H9 (cell line): ENCODE results near the gene TCF4. TPM values are rescaled to one million over a fixed set of nuclear protein-coding genes. Genes with fewer than 3 reads are reported as not detected.

Experiments
- DNase-seq: peaks from one replicate; pipeline ENCODE4 v3.0.0-alpha.2; 2017
- H2AFZ ChIP-seq: one replicate; pipeline ENCODE4 v1.6.1; 2013; ENCODE audit warnings: mild to moderate bottlenecking, low read length, control low read depth, moderate library complexity
- H2AK5ac ChIP-seq: 2 replicates; pipeline ENCODE4 v1.6.1; 2013; ENCODE audit warnings: low read length, control low read depth, mixed read lengths; ENCODE audit not compliant: insufficient read length
- H2BK120ac ChIP-seq: one replicate; pipeline ENCODE4 v1.6.1; 2013; ENCODE audit warnings: low read depth, mild to moderate bottlenecking, low read length, control low read depth, inconsistent platforms; ENCODE audit not compliant: poor library complexity, severe bottlenecking
- H2BK12ac ChIP-seq: 2 replicates; pipeline ENCODE4 v1.6.1; 2013; ENCODE audit warnings: low read length, control low read depth, mixed read lengths, low read depth; ENCODE audit not compliant: insufficient read length
- H2BK15ac ChIP-seq: 2 replicates; pipeline ENCODE4 v1.6.1; 2013; ENCODE audit warnings: low read depth, low read length, control low read depth
- H2BK20ac ChIP-seq: one replicate; pipeline ENCODE4 v1.6.1; 2013; ENCODE audit warnings: low read depth, mild to moderate bottlenecking, low read length, control low read depth, inconsistent platforms; ENCODE audit not compliant: poor library complexity, severe bottlenecking
- H2BK5ac ChIP-seq: 2 replicates; pipeline ENCODE4 v1.6.1; 2013; ENCODE audit warnings: low read length, control low read depth, mixed read lengths; ENCODE audit not compliant: insufficient read length
- H3K14ac ChIP-seq: 2 replicates; pipeline ENCODE4 v1.6.1; 2013; ENCODE audit warnings: low read length, control low read depth; ENCODE audit not compliant: insufficient read depth
- H3K18ac ChIP-seq: 2 replicates; pipeline ENCODE4 v1.6.1; 2013; ENCODE audit warnings: low read depth, mild to moderate bottlenecking, mixed read lengths, low read length, control low read depth; ENCODE audit not compliant: insufficient read length
- H3K23ac ChIP-seq: 2 replicates; pipeline ENCODE4 v1.6.1; 2013; ENCODE audit warnings: low read length, control low read depth, mixed read lengths, low read depth; ENCODE audit not compliant: insufficient read length
- H3K23me2 ChIP-seq: 2 replicates; pipeline ENCODE4 v1.6.1; 2013; ENCODE audit warnings: low read depth, mild to moderate bottlenecking, mixed read lengths, low read length, control low read depth; ENCODE audit not compliant: insufficient read length, poor library complexity, severe bottlenecking
- H3K27ac ChIP-seq: 2 replicates; pipeline ENCODE4 v1.5.1; 2013; ENCODE audit warnings: low read length, control low read depth, mixed read lengths, low read depth; ENCODE audit not compliant: insufficient read length
- H3K27me3 ChIP-seq: 2 replicates; pipeline ENCODE4 v1.6.1; 2013; ENCODE audit warnings: low read length, control low read depth, inconsistent platforms; ENCODE audit not compliant: insufficient read depth
- H3K4ac ChIP-seq: 2 replicates; pipeline ENCODE4 v1.6.1; 2013; ENCODE audit warnings: low read depth, mild to moderate bottlenecking, control low read depth, inconsistent platforms, low read length, moderate library complexity
- H3K4me1 ChIP-seq: 2 replicates; pipeline ENCODE4 v1.6.1; 2013; ENCODE audit warnings: low read length, control low read depth, inconsistent platforms; ENCODE audit not compliant: insufficient read depth
- H3K4me2 ChIP-seq: 2 replicates; pipeline ENCODE4 v1.6.1; 2013; ENCODE audit warnings: low read length, control low read depth, mixed read lengths; ENCODE audit not compliant: insufficient read length, insufficient read depth
- H3K56ac ChIP-seq: 2 replicates; pipeline ENCODE4 v1.6.1; 2013; ENCODE audit warnings: low read depth, mild to moderate bottlenecking, mixed read lengths, low read length, control low read depth; ENCODE audit not compliant: insufficient read length
- H3K79me1 ChIP-seq: 2 replicates; pipeline ENCODE4 v1.6.1; 2013; ENCODE audit warnings: low read depth, mild to moderate bottlenecking, moderate library complexity, low read length, control low read depth, inconsistent platforms; ENCODE audit not compliant: insufficient read depth, poor library complexity, severe bottlenecking
- H3K79me2 ChIP-seq: 2 replicates; pipeline ENCODE4 v1.6.1; 2013; ENCODE audit warnings: low read length, control low read depth, inconsistent platforms; ENCODE audit not compliant: insufficient read depth
- H3K9ac ChIP-seq: 2 replicates; pipeline ENCODE4 v1.6.1; 2013; ENCODE audit warnings: low read length, control low read depth, mixed read lengths; ENCODE audit not compliant: insufficient read length; ENCODE audit errors: extremely low read depth
- H3K9me3 ChIP-seq: one replicate; pipeline ENCODE4 v1.6.1; 2013; ENCODE audit warnings: low read depth, low read length, inconsistent platforms; ENCODE audit not compliant: control insufficient read depth
- H3T11ph ChIP-seq: one replicate; pipeline ENCODE4 v1.6.1; 2013; ENCODE audit warnings: mild to moderate bottlenecking, low read length, control low read depth, inconsistent platforms
- H4K20me1 ChIP-seq: one replicate; pipeline ENCODE4 v1.6.1; 2013; ENCODE audit not compliant: control insufficient read depth, insufficient read length, insufficient read depth
- H4K5ac ChIP-seq: 2 replicates; pipeline ENCODE4 v1.6.1; 2013; ENCODE audit warnings: low read depth, mild to moderate bottlenecking, mixed read lengths, low read length, control low read depth; ENCODE audit not compliant: insufficient read length
- H4K8ac ChIP-seq: replicated peaks from 2 replicates; pipeline ENCODE4 v1.6.1; 2013; ENCODE audit warnings: low read length, control low read depth, mixed read lengths, low read depth; ENCODE audit not compliant: insufficient read length
- H4K91ac ChIP-seq: 2 replicates; pipeline ENCODE4 v1.6.1; 2013; ENCODE audit warnings: low read depth, mild to moderate bottlenecking, moderate library complexity, mixed read lengths, low read length, control low read depth; ENCODE audit not compliant: insufficient read length
- H3K27ac Mint-ChIP-seq, 3 experiments: 2 replicates in 2 of 3; 3 replicates in 1 of 3; pipeline ENCODE4 v1.8.0; 2020 to 2021; ENCODE audit warnings: mixed read lengths in 3 of 3, mild to moderate bottlenecking in 1 of 3, moderate library complexity in 1 of 3
- H3K27me3 Mint-ChIP-seq: 2 replicates; pipeline ENCODE4 v1.8.0; 2021; ENCODE audit warnings: low read depth, mild to moderate bottlenecking, moderate library complexity, mixed read lengths
- H3K36me3 Mint-ChIP-seq, 3 experiments: 2 replicates in 2 of 3; 3 replicates in 1 of 3; pipeline ENCODE4 v1.8.0; 2020 to 2021; ENCODE audit warnings: low read depth in 3 of 3, mixed read lengths in 3 of 3; ENCODE audit not compliant: insufficient read depth in 1 of 3
- H3K4me1 Mint-ChIP-seq, 2 experiments: 2 replicates each; pipeline ENCODE4 v1.8.0; 2020; ENCODE audit warnings: mixed read lengths in 2 of 2
- H3K4me3 Mint-ChIP-seq, 2 experiments: 2 replicates in 1 of 2; 3 replicates in 1 of 2; pipeline ENCODE4 v1.8.0; 2020 to 2021; ENCODE audit warnings: mild to moderate bottlenecking in 2 of 2, mixed read lengths in 2 of 2, moderate library complexity in 1 of 2
- H3K9me3 Mint-ChIP-seq, 2 experiments: 2 replicates in 1 of 2; 3 replicates in 1 of 2; pipeline ENCODE4 v1.8.0; 2020; ENCODE audit warnings: mild to moderate bottlenecking in 2 of 2, mixed read lengths in 2 of 2, moderate library complexity in 1 of 2
- WGBS: extraction: QIAGEN DNeasy Blood & Tissue Kit; methylation state at CpG from one replicate; pipeline ENCODE4 v1.1.7; 2013; ENCODE audit warnings: missing lambda C conversion rate, low lambda C conversion rate, mixed read lengths; ENCODE audit not compliant: insufficient read length; ENCODE audit errors: extremely low coverage; 5-methylcytosine and 5-hydroxymethylcytosine counted together
- total RNA-seq: library from RNA; stranded (reverse); gene quantifications from 2 replicates; pipeline ENCODE4 v1.2.1, GENCODE V29; 2021
- TF ChIP-seq, protein P1 (sequence below): fragments of 200-600 bp; sonication (generic); conservative IDR thresholded peaks from 3 replicates; pipeline ENCODE4 v1.8.0; 2021; ENCODE audit warnings: antibody characterized with exemption, mild to moderate bottlenecking

Gene TCF4
- total RNA-seq, 1 experiment from 2014 or later = 99.4 TPM

GRCh38 chr18:55634545-55634944, 46.6 kb upstream of the TCF4 start:
- Histone ChIP-seq H3K79me2 (no peaks in the 10 kb centered on the region), H4K20me1 (no peaks in the 10 kb centered on the region), H3K14ac (no peak overlapping the region), H2AFZ (no peak overlapping the region), H3K27me3 (no peaks in the 10 kb centered on the region), H3K9ac (no peak overlapping the region), H2BK15ac (no peak overlapping the region), H3K4ac (no peak overlapping the region), H3K79me1 (no peaks in the 10 kb centered on the region), H3K23ac (no peak overlapping the region), H3K9me3 (no peaks in the 10 kb centered on the region), H3K27ac (no peak overlapping the region), H2BK120ac (no peak overlapping the region), H3K4me1 (no peaks in the 10 kb centered on the region), H3K4me2 (no peak overlapping the region), H2BK5ac (no peak overlapping the region), H3K18ac (no peak overlapping the region), H2BK20ac (no peak overlapping the region), H2BK12ac (no peak overlapping the region), H2AK5ac (no peak overlapping the region), H4K8ac (no peak overlapping the region), H4K5ac (no peak overlapping the region), H3T11ph (no peak overlapping the region), H3K23me2 (no peaks in the 10 kb centered on the region), H4K91ac (no peak overlapping the region), H3K56ac (no peak overlapping the region)
- H3K27me3 Mint-ChIP-seq = no peaks in the 10 kb centered on the region
- DNase-seq = no peak
- H3K4me3 Mint-ChIP-seq = no peak overlapping the region
- no peaks in the 10 kb centered on the region for H3K36me3 Mint-ChIP-seq
- no peak overlapping the region for H3K27ac Mint-ChIP-seq
- WGBS = no CpG with 5 or more reads among the region's 3 CpGs
- TF ChIP-seq, protein P1, sequence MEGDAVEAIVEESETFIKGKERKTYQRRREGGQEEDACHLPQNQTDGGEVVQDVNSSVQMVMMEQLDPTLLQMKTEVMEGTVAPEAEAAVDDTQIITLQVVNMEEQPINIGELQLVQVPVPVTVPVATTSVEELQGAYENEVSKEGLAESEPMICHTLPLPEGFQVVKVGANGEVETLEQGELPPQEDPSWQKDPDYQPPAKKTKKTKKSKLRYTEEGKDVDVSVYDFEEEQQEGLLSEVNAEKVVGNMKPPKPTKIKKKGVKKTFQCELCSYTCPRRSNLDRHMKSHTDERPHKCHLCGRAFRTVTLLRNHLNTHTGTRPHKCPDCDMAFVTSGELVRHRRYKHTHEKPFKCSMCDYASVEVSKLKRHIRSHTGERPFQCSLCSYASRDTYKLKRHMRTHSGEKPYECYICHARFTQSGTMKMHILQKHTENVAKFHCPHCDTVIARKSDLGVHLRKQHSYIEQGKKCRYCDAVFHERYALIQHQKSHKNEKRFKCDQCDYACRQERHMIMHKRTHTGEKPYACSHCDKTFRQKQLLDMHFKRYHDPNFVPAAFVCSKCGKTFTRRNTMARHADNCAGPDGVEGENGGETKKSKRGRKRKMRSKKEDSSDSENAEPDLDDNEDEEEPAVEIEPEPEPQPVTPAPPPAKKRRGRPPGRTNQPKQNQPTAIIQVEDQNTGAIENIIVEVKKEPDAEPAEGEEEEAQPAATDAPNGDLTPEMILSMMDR = no peak
- H3K4me1 Mint-ChIP-seq = peaks cover 6 to 10% of the 10 kb centered on the region in 2 experiments
- H3K9me3 Mint-ChIP-seq = no peaks in the 10 kb centered on the region
